GM19455 (cell line): ENCODE data around the gene FRAS1.
"Not testable (repeated sequence)": the region's sequence is repeated elsewhere in the genome, so short reads cannot be mapped to it uniquely, and the experiment has no call there.

Experiments used
- ATAC-seq: cut with Tn5 transposase; IDR thresholded peaks from one replicate; pipeline ENCODE4 v1.9.1; 2021; ENCODE audit not compliant: unreplicated experiment

FRAS1 gene

DNA sequence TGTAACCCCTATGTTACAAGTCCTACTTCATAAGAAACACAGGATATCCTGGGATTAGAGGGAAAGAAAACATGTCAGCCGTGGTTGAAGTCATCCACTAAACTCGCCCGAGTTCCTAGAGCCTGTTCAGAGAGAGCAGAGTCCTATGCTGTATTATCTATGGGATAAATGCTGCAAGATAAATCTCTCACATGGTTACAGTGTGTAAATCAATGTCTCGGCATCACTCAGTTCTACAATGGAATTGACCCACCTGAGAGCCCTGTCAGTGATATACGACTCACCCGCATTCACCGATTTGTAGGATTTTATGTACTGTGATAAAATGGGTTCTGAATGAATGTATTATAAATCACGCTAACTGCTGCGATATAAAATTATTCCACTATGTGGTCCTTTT is 366.7 kb downstream of the FRAS1 start:
- ATAC-seq = no peak

GRCh38 chr4:78424461-78424860 is 367.3 kb downstream of the FRAS1 start:
- ATAC-seq = no peak

- ATAC-seq = no peak
These were observed 369.8 kb downstream of the FRAS1 start for GRCh38 chr4:78426972-78427371.

- ATAC-seq = no peak
These were observed 371.9 kb downstream of the FRAS1 start for GRCh38 chr4:78428996-78429395.

DNA sequence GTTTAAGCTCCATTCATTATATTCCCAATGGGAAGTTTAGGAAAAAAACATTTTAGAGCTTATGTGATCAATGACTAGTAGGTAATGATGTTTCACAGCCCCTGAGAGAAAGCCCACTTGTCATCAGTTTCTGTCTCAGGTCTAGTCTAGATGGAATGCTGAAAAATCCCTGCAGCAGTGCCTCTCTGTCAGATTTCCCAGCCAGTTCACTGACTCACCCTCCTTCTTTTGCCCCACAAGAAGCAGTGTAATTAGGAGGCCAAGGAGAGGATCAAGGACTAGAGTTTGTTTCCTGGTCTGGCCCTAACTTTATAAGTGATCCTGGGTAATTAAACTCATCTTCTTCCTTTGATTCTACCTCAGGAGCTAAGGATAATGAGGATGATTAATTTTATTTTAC is 375.8 kb downstream of the FRAS1 start:
- ATAC-seq = no peak

- ATAC-seq = no peak
These were observed 380.5 kb downstream of the FRAS1 start for GRCh38 chr4:78437608-78438088.

DNA sequence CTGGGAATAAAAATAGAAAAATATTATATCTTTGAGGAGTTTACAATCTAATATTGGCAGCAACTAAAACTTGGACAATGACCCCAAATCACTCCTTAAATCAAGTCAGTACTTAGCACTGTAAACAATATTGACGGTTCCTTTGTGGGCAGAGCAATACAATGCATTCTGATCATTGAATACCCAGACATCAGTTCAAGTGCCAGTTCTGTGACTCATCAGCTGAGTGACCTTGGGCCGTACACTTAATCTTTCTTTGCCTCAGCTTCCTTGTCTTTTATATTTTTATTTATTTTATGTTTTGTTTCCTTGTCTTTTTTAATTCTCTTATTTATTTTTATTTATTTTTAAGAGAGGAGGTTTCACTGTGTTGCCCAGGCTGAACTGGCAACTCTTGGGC is 382.2 kb downstream of the FRAS1 start:
- ATAC-seq = no peak

DNA sequence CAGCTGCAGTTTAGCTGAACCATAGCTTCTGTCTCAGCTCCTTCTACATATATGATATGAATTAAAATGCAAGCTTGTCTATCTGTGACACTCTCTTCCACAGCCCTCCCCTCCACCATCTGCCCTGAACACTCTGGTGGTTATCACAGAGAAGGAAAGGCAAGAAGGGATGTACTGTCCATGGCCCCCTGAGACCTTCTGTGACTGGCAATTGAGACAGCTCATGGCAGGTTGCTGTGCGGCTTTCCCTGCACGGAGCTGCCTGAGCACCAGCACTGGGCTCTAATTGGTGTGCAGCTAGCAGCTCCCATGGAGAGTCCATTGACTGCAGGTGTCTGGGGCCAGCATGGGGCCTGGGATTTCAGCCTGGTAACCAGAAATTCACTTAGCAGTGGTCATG is 384.6 kb downstream of the FRAS1 start:
- ATAC-seq = no peak

DNA sequence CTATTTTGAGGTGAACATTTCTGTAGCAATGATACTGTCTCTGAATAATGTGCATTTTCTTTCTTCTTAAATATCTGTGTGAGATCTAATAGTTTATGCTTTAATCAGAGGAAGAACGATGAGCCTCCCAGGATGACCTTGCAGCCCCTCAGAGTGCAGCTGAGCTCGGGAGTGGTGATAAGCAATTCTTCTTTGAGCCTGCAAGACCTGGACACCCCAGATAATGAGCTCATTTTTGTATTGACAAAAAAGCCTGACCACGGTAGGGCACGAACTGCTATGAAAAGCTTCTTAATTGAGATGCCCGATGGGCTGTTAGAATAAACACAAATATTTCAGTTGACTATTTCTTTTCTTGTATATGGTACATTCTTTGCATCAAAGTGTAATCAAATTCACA is 389.5 kb downstream of the FRAS1 start:
- no peak for ATAC-seq

DNA sequence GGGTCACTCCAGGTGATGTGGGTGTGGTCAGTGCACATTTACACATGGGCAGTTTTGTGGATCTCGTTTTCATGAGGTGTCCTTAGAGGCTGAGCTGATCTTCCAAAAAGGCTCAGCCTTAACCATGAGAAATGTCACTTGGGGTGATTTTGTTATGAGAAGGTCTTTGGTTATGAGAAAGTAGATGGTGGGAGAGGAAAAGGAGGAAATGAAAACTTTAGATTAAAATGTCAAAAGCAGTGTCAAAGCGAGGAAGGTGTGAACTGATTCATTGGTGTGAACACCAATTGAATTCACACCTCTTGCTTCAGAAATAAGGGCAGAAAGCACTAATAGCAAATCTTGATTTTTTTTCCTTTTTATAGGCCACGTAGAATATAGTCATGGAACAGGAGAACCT is 394.3 kb downstream of the FRAS1 start:
- ATAC-seq = no peak

- ATAC-seq = no peak
These were observed 396.9 kb downstream of the FRAS1 start for GRCh38 chr4:78454016-78454415.

GRCh38 chr4:78457751-78458150 is 400.6 kb downstream of the FRAS1 start:
- no peak for ATAC-seq

- ATAC-seq = no peak
These were observed 402.2 kb downstream of the FRAS1 start for GRCh38 chr4:78459327-78459726.

DNA sequence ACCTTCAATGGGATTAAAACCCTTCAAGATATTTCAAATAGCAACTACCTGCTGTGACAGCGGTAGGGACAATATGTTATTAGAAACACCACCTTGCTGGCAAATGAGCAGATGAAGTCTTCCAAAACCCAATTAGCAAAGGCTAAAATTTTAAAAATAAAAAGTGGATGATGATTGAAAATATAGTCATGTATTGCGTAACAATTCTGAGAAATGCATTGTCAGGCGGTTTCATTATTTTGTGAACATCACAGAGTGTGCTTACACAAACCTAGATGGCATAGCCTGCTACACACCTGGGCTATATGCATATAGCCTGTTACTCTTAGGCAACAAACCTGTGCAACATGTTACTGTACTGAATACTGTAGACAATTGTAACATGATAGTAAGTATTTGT is 403.2 kb downstream of the FRAS1 start:
- ATAC-seq = no peak

- no peak for ATAC-seq
These were observed 407.1 kb downstream of the FRAS1 start for GRCh38 chr4:78464265-78464664.

DNA sequence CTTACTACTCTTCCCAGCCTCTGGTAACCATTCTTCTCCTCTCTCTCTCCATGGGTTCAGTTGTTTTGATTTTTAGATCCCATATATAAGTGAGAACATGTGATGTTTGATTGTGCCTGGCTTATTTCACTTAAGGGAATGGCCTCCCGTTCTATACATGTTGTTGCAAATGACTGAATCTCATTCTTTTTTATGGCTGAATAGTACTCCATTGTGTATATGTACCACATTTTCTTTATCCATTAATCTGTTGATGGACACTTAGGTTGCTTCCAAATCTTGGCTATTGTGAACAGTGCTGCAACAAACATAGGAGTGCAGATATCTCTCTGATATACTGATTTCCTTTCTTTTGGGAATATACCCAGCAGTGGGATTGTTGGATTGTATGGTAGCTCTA is 410.1 kb downstream of the FRAS1 start:
- not testable (repeated sequence) for ATAC-seq

- no peak for ATAC-seq
These were observed 411.1 kb downstream of the FRAS1 start for GRCh38 chr4:78468272-78468671.

DNA sequence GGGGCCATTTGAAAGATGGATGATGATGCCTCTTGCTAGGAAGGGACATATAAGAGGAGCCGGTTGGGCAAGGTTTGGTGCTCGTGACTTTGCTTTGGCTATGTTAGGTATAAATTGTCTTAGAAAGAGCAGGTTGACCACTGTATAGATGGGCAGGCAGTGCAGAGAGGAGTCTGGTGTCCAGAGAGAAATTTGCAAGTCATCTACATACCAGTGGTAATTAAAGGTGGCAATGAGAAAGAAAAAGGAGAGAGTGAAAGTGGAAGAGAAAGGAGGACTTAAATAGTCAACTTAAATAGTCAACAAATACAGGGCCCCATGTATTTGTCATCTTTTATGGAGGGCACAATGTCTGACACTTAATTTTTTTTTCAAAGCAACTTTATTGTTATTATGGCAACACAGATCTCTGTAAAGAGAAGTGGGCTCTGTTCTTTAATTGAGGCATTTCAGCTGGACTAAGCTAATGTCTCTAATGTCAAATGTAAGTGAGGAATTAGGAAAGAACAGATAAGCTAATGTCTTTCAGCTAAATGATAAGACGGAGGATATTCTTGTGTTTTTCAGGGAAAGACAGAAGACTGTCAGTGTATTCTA is 419.1 kb downstream of the FRAS1 start:
- no peak for ATAC-seq

DNA sequence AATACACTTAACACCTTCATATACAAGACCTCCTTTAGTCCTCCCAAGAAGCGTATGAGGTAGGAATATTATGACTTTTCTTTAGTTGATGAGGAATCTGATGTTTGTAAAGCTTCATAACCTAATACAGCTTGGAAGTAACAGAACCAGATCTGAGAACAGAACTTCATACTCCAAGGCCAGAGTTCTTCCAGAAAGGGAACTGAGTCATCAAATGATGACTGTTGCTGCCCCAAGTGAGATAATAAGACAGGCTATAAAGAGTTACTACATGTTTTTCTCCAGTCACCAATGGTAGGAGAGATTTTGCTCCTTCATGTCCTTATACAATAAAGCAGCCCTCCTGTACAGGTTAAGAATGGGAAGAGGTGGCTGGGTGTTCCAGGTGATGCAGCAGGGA is 420.2 kb downstream of the FRAS1 start:
- no peak for ATAC-seq

GRCh38 chr4:78478523-78478922 is 421.4 kb downstream of the FRAS1 start:
- no peak for ATAC-seq

DNA sequence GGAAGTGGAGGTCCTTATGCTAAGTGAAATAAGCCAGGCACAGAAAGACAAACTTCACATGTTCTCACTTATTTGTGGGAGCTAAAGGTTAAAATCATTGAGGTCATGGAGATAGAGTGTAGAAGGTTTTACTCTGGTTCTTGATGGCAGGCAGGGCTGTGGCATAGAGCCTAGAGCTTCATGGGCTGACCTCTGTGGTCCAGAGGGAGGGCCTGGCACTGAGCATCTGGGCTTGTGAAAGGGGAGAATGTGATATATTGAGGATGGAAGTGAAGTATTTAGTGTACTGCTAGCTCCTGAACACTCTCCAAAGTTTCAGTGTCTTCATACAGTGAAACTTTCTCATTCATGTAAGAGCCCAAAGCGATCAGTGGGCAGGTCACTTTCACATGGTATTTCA is 423.2 kb downstream of the FRAS1 start:
- ATAC-seq = no peak

DNA sequence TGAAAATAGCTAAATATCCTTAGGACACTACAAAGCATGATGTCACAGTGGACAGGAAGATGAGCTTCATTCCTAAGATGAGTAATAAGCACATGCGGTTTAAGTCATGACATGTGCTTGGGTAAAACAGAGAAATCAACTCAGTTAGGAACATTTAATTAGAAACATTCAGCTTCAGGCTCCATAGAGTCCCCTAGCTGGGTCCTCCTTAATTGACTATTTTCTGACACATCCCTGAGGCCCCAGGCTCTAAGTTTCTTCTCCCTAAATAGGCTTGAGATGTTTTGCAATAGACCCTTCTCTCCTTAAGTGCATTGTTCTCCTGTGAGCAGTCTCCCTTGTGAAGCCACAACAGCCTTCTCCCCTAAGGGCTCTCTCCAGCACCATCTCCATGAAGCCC is 424.1 kb downstream of the FRAS1 start:
- no peak for ATAC-seq

DNA sequence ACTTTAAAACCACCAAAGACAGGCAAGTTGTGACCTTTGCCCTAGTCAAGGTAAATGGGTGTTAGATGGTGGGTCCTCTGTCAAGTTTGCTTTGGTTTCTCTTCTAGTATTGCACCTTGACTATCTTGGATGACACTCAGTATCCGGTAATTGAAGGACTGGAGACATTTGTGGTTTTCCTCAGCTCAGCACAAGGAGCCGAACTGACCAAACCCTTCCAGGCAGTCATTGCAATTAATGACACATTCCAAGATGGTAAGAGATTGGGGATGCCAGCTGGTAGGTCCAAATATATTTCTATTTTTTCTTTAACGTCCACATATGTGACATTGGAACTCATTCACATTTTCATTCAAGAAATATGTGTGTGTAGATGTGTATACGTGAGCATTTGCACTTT is 425.2 kb downstream of the FRAS1 start:
- ATAC-seq = no peak

DNA sequence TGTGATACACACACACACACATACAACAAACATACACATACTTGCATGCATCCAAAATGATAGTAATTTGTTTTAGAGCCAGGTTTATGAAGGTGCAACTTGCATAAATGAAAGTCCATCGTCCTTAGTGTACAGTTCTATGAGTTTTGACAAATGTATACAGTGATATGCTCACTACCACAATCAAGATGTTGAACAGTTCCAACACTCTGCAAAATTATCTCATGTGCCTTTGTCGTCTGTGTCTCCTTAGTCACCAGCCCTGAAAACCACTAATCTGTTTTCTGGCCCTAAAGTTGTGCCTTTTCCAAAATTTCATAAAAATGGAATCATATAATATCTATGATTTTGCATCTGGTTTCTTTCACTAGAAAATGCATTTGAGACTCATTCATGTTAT is 426.7 kb downstream of the FRAS1 start:
- no peak for ATAC-seq
